HG02884 (cell line): Measurements from ENCODE around the gene DYDC2.

Experiments
- ATAC-seq: cut with Tn5 transposase; IDR thresholded peaks from one replicate; pipeline ENCODE4 v1.9.1; 2021; ENCODE audit warnings: mild to moderate bottlenecking, moderate library complexity; ENCODE audit not compliant: unreplicated experiment

DYDC2 gene

GRCh38 chr10:80365510-80365909 is 8.9 kb downstream of the DYDC2 start:
- no peak for ATAC-seq

- ATAC-seq = no peak
Measured at GRCh38 chr10:80371467-80371866, 14.9 kb downstream of the DYDC2 start.

- ATAC-seq = no peak
Measured at GRCh38 chr10:80372675-80373074, 16.1 kb downstream of the DYDC2 start.

DNA sequence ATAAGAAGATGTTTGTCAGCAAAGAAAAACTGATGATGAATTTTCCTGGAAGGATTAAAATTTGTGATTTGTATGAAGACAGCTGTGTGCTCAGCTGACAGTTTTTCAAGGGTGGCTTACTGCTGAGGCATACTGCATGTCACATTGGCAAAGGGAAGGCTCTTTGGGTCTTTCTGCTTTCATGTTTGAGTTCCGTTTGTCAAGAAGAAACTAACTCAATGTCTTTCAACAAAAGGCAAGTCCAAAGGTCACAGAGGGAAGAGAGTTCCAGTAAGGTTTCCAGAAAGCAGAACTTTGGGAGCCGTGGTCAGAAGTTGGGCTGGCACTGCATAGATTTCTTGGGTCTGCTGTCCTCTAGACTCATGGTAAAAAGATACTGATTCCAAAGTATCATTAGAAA is 16.9 kb downstream of the DYDC2 start:
- no peak for ATAC-seq

DNA sequence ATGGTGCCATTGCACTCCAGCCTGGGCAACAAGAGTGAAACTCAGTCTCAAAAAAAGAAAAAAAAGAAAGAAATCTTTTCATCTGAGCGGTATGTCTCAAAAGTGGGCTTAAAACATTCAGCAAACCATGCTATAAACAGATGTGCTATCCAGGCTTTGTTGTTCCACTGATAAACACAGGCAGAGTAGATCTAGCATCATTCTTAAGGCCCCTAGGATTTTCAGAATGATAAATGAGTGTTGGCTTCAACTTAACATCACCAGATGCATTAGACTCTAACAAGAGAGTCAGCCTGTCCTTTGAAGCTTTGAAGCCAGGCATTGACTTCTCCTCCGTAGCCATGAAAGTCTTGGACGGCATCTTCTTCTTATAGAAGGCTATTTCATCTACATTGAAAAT is 23.1 kb downstream of the DYDC2 start:
- no peak for ATAC-seq

- no peak for ATAC-seq
Measured at GRCh38 chr10:80380185-80380584, 23.6 kb downstream of the DYDC2 start.

- ATAC-seq = peak; percentile 64
Measured at GRCh38 chr10:80382989-80383388, 26.4 kb downstream of the DYDC2 start.

- no peak for ATAC-seq
Measured at GRCh38 chr10:80390740-80391139, 34.2 kb downstream of the DYDC2 start.

DNA sequence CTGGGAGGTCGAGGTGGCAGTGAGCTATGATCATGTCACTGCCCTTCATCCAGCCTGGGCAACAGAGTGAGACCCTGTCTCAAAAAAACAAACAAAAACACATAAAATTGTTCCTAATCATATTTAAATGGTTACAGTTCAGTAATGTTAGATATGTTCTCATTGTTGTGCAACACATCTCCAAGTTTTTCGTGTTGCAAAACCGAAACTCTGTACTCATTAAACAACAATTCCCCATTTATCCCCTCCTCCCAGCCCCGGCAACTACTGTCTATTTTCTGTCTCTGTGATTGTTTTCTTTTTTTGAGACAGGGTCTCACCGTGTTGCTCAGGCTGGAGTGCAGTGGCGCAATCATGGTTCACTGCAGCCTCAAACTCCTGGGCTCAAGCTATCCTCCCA is 35.7 kb downstream of the DYDC2 start:
- ATAC-seq = no peak

- no peak for ATAC-seq
Measured at GRCh38 chr10:80394358-80394916, 37.9 kb downstream of the DYDC2 start.

GRCh38 chr10:80397014-80397413 is 40.4 kb downstream of the DYDC2 start:
- ATAC-seq = no peak

GRCh38 chr10:80400136-80400804 is 43.7 kb downstream of the DYDC2 start:
- ATAC-seq = no peak

- no peak for ATAC-seq
Measured at GRCh38 chr10:80405035-80405434, 48.5 kb downstream of the DYDC2 start.

GRCh38 chr10:80405626-80406025 is 49.0 kb downstream of the DYDC2 start:
- no peak for ATAC-seq

- no peak for ATAC-seq
Measured at GRCh38 chr10:80406204-80406603, 49.6 kb downstream of the DYDC2 start.

DNA sequence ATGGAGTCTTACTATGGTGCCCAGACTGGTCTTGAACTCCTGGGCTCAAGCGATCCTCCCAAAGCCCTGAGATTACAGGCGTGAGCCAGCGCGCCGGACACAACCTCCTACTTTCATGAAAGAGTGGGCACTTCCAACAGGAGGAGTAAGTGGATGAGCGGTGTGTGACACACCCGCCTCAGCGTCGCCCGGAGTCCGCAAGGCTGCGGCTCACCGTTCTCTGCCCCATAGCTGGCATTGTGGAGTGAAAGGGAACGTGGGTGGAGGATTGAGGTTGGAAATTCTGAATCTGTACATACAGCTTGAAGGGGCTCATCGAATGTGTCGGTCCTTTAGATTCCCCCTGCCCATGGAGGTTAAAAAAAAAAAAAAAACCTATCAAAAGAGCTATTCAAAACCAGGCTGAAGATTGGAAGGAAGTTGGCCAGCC is 51.2 kb downstream of the DYDC2 start:
- peak; percentile 30 for ATAC-seq

DNA sequence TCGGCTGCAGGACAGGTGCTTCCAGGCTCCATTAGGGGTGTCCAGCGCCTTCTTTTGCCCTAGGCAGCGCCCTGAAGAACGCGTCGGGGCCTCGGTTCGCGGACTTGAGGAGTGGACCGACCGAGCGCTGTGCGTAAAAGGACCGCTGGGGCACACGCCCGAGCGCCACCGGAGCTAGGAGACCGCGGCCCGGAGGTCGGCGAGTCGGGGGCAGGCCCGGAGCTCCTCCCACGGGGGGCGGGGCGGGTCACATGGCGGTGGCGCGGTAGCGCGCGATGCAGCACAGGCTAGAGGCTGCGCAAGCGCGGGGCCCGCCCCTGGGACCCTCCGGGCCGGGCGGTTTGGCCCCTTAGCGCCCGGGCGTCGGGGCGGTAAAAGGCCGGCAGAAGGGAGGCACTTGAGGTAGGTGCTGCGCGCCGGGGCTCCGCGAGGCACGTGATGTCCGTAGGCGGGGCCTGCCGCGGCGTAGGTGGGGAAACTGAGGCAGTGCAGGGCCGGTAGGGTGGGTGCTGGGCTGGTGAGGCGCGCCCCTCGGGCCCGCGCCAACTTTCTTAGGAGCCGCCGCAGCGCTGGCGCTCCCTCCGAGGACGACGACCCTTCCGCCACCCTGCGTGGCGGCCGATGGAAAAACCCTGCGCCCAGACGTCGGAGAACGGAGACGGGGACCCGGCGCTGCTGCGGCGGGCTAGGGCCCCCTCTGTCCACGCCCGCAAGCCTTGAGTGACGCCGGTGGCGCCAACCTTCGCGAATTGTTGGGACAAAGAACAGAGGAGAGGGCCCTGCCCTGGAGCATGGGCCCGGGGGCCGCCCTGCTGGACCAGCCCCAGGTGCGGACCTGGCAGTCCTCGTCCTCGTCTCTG is 51.9 kb downstream of the DYDC2 start, which contains the start of gene PRXL2A:
Gene PRXL2A, plus strand, starts transcription at position 310 of the 860 bp plus-strand sequence. CDS start 11,917 bp downstream, outside the sequence.
- ATAC-seq = peak; percentile 94

GRCh38 chr10:80409121-80409520 is 52.5 kb downstream of the DYDC2 start:
- no peak for ATAC-seq

DNA sequence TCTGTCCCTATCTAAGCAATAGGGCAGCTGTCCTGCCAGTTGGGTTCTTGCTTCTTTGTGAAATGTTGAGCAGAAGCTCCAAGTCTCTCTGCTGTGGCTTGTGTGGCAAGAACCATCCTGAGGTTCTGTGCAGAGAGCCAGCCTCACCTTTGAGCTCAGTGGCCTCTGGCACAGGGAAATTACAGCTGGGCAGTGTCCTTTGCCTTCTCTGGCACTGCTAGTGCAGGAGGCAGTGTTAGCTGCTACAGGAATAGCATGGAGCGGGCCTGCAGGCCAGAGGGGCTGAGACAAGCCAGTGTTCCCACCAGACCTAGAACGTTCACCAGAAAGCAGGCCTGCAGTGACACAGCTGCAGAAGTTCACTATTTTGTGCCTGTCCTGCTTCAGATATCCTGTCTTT is 53.5 kb downstream of the DYDC2 start:
- no peak for ATAC-seq

- no peak for ATAC-seq
Measured at GRCh38 chr10:80410578-80411145, 54.1 kb downstream of the DYDC2 start.

GRCh38 chr10:80411267-80411668 is 54.7 kb downstream of the DYDC2 start:
- no peak for ATAC-seq
